Measurements from ENCODE around the gene KSR1. TPM values are rescaled to one million over a fixed set of nuclear protein-coding genes. Genes with fewer than 3 reads are reported as not detected.
"Not testable (repeated sequence)": the region's sequence is repeated elsewhere in the genome, so short reads cannot be mapped to it uniquely, and the experiment has no call there.

KSR1 gene
- total RNA-seq, 4 donors from 2014 or later = 26.6 to 64.4 (median 42.2) TPM

GRCh38 chr17:27496971-27497370 is 40.7 kb downstream of the KSR1 start:
- Histone ChIP-seq H3K4me1 (peaks cover 0 to 30% (median 3%) of the 10 kb centered on the region in 4 donors), H3K36me3 (no peaks in the 10 kb centered on the region), H3K9me3 (no peaks in the 10 kb centered on the region), H3K27ac (no peak overlapping the region), H3K4me3 (no peak overlapping the region), H3K27me3 (no peaks in the 10 kb centered on the region)
- DNase-seq = no peak
- TF ChIP-seq POLR2A (IDR thresholded peaks at IDR 0.05) = no peak
- no peak for TF ChIP-seq CTCF (IDR thresholded peaks at IDR 0.05)

GRCh38 chr17:27497696-27498095 is 41.4 kb downstream of the KSR1 start:
- H3K9me3 ChIP-seq = no peaks in the 10 kb centered on the region
- no peaks in the 10 kb centered on the region for H3K27me3 ChIP-seq
- no peak overlapping the region for H3K27ac ChIP-seq
- peak in 1 of 3 donors; percentile 28 for DNase-seq
- H3K36me3 ChIP-seq = no peaks in the 10 kb centered on the region
- TF ChIP-seq POLR2A (IDR thresholded peaks at IDR 0.05) (no peak), CTCF (IDR thresholded peaks at IDR 0.05) (no peak)
- H3K4me3 ChIP-seq = no peak overlapping the region
- H3K4me1 ChIP-seq = peaks cover 0 to 30% (median 3%) of the 10 kb centered on the region in 4 donors

GRCh38 chr17:27498615-27499309 is 42.5 kb downstream of the KSR1 start:
- no peaks in the 10 kb centered on the region for H3K9me3 ChIP-seq
- H3K27me3 ChIP-seq = no peaks in the 10 kb centered on the region
- no peak overlapping the region for H3K27ac ChIP-seq
- no peak for TF ChIP-seq POLR2A (IDR thresholded peaks at IDR 0.05)
- TF ChIP-seq CTCF (IDR thresholded peaks at IDR 0.05) = no peak
- peak in 1 of 3 donors; percentile 9 for DNase-seq
- no peak overlapping the region for H3K4me3 ChIP-seq
- no peaks in the 10 kb centered on the region for H3K36me3 ChIP-seq
- peaks cover 0 to 25% (median 3%) of the 10 kb centered on the region in 4 donors for H3K4me1 ChIP-seq

GRCh38 chr17:27499451-27500265 is 43.4 kb downstream of the KSR1 start:
- DNase-seq = peak in 1 of 3 donors; percentile 12
- Histone ChIP-seq H3K4me3 (no peak overlapping the region), H3K9me3 (no peaks in the 10 kb centered on the region), H3K36me3 (no peaks in the 10 kb centered on the region), H3K27ac (no peak overlapping the region), H3K4me1 (peaks cover 0 to 21% (median 3%) of the 10 kb centered on the region in 4 donors), H3K27me3 (no peaks in the 10 kb centered on the region)
- no peak for TF ChIP-seq POLR2A (IDR thresholded peaks at IDR 0.05)
- TF ChIP-seq CTCF (IDR thresholded peaks at IDR 0.05) = no peak

- DNase-seq = peak in 1 of 3 donors; percentile 4
- H3K27me3 ChIP-seq, H3K4me3 ChIP-seq, H3K4me1 ChIP-seq, H3K9me3 ChIP-seq, H3K27ac ChIP-seq, H3K36me3 ChIP-seq: not testable (repeated sequence)
These were observed 45.1 kb downstream of the KSR1 start for GRCh38 chr17:27501338-27501737.

Data from Peyer's patch (tissue), 4 donors.